Activated CD8-positive, alpha-beta memory T cell treated with anti-CD3 and anti-CD28 coated beads, Interleukin-2, amount 50 U/mL, for 48 hours (primary cell): ENCODE data around the gene ARHGEF1.
"Not testable (repeated sequence)": the region's sequence is repeated elsewhere in the genome, so short reads cannot be mapped to it uniquely, and the experiment has no call there.

Experiments
- DNase-seq: peaks from one replicate; pipeline ENCODE4 v3.0.0-alpha.2; 2020

ARHGEF1 gene

GRCh38 chr19:41933693-41934426 is 50.9 kb downstream of the ARHGEF1 start:
- no peak for DNase-seq

- peak; percentile 88 for DNase-seq
Measured at GRCh38 chr19:41934849-41935374, 51.9 kb downstream of the ARHGEF1 start.

GRCh38 chr19:41935760-41936415 is 52.9 kb downstream of the ARHGEF1 start:
- DNase-seq: no peak

DNA sequence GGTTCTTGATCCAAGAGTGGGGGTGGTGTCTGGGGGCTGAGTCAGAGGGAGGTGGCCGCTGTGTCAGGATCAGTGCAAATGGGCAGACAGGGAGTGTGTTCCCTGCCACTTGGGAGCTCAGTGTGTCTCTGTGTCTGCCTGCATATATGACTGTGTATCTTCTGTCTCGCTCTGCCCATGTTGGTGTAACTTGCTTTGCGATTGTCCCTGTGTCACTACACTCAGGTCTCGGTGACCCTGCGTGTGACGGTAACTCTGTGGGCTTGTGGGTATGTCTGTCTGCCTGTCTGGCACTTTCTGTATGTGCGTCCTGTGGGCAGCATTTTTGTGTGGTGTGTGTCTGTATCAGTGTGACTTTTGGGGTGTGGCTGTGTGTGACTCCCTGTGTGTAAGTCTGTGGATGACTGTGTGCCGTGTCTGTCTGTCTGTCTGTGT is 53.4 kb downstream of the ARHGEF1 start:
- DNase-seq: no peak

- no peak for DNase-seq
Measured at GRCh38 chr19:41936961-41937360, 54.0 kb downstream of the ARHGEF1 start.

DNA sequence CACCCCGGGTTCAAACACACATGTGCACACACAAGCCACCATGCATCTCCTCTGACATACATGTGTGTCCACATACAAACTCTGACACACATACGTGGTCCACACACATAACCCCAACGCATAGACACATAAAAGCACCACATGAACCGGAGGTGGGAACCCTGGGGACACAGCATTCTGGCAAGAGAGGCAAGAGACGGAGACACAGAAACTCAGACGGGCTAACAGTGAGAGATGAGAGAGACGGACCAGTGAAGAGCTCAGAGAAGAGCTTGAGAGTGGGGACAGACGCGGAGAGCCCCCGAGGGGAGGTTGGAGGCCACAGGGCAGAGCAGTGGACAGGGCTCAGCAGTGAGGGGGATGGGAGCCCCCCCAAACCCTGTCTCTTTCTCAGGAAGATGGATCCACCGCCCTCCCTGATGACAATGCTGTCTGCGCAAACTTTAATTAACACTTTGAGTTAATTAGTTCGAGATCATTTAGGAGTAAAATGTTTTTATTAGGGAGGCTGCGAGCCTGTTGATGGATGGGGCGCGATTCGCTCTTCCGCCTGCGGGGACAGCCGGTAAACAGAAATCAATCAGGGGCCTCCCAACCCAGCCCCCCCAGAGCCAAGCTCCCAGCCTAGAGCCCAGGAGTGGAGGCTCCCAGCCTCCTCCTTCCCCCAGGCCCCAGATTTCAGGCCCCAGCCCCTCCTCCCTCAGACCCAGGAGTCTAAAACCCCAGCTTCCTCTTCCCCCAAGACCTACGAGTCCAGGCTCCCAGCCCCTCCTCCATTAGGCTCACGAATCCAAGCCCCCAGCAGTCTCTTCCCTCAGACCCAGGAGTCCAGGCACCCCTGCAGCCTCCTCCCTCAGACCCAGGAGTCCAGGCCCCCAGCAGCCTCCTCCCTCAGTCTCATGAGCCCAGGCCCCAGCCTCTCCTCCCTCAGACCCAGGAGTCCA is 54.8 kb downstream of the ARHGEF1 start:
- no peak for DNase-seq

DNA sequence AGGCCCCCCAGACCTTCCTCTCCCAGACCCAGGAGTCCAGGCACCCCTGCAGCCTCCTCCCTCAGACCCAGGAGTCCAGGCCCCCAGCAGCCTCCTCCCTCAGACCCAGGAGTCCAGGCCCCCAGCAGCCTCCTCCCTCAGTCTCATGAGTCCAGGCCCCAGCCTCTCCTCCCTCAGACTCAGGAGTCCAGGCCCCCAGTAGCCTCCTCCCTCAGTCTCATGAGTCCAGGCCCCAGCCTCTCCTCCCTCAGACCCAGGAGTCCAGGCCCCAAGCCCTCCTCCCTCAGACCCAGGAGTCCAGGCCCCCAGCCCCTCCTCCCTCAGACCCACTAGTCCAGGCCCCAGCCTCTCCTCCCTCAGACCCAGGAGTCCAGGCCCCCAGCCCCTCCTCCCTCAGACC is 56.2 kb downstream of the ARHGEF1 start:
- not testable (repeated sequence) for DNase-seq

GRCh38 chr19:41939861-41940730 is 57.1 kb downstream of the ARHGEF1 start:
- DNase-seq: no peak

DNA sequence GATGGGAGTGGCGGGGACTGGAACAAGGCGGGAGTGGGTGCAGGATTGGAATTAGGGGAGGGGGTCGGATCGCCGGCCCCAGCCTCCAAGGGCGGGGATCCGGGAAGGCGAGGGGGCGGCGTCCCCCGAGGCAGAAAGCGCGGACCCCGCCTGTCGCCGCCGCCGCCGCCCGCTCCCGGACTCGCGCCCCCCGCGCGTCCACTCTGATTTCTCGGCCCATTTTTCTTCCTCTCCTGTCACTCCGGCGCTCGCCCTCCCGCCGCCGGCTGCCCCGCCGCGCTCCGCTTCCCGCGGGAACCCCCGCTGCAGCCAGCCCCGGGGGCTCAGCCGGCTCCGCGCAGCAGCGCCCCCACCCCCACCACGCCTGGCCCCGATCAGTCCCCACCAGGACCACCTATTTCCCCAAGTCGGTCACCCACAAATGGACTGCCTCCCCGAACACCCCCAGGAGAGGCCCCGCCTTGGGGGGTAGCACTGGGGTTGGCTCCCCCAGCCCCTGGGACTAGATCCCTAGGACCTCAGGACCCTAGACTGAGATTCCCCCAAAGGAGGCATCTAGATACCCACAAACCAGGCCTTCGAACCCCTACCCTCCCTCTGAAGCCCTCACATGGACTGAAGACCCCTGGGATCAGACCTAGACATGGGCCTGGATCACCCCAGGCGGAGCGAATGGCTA is 57.9 kb downstream of the ARHGEF1 start:
- no peak for DNase-seq

- no peak for DNase-seq
Measured at GRCh38 chr19:41941410-41942202, 58.6 kb downstream of the ARHGEF1 start.

GRCh38 chr19:41944336-41944735 is 61.4 kb downstream of the ARHGEF1 start:
- DNase-seq: no peak

- peak; percentile 90 for DNase-seq
Measured at GRCh38 chr19:41945135-41945766, 62.3 kb downstream of the ARHGEF1 start.

DNA sequence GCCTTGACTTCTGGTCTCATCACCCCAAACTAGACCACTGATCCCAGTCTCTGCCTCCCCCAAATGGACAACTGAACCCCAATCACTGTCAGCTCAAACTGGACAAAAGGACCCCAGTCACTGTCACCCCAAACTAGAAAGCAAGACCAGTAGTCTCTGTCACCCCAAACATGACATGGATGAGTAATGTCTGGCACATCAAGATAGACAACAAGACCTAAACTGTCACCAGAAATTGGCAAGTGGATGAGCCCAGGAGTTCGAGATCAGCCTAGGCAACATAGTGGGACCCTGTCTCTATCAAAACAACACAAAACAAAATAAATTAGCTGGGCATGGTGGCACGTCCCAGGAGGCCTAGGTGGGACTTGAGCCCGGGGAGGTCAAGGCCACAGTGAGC is 64.1 kb downstream of the ARHGEF1 start:
- no peak for DNase-seq

DNA sequence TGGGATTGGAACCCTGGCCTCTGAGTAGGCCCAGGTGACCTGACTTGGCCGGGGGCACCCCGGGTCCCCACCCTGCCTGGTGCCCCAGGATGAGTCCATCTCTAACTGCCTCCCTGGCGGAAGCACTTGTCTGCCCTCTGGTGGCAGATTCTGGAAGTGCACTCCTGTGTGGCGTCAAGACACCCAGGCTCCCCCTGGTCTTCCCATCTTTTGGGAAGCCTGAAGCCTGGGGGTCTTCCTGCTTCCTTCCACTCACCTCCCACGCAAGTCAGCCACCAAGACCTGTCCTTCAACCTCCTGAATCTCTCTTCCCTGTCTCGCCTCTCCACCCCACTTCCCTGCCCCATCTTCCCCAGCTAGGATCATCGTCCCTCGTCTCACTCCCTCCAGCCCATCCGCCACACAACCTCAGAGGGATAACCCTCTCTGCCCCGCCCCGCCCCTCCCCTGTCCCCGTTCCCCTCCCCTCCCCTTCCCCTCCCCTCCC is 68.7 kb downstream of the ARHGEF1 start:
- peak; percentile 100 for DNase-seq

DNA sequence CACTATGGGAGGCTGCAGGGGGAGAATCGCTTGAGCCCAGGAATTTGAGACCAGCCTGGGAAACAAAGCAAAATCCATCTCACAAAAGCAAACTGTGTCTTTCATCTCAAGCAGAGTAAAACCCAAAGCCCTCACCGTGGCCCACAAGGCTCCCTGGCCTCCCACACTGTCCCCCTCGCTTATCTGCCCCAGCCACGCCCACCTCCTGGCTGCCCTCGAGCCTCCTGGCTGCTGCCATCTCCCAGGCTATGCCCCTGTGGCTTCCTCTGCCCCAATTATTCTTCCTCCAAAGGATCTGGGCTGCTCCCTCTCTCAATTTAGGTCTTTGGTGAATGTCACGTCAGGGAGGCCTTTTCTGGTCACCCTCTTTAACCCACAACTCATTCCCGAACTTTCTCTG is 72.5 kb downstream of the ARHGEF1 start:
- no peak for DNase-seq

DNA sequence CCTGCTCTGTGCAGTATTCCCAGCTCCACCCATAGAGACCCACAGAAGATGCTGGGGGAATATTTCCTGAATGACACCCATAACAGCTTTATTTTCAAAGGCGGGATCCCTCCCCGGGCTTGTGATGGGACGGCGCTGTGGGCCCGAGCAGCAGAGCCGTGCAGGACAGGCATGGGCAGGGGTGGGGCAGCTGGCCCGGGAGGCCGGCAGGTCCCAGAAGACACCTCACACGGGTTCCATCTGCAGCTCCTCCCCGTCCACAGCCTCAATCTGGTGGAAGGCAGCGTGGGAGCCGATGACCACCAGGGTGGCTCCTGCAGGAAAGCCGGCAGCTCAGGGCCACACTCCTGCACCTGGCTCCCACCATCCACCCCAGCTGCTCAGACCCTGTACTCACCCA is 73.6 kb downstream of the ARHGEF1 start:
- DNase-seq: no peak
